NCI-H69 (cell line): ENCODE data around the gene KCNK6.
"Not testable (repeated sequence)": the region's sequence is repeated elsewhere in the genome, so short reads cannot be mapped to it uniquely, and the experiment has no call there.

Experiments
- DNase-seq: peaks from one replicate; lab custom pipeline; 2025; lab: John Stamatoyannopoulos, UW

The KCNK6 gene

DNA sequence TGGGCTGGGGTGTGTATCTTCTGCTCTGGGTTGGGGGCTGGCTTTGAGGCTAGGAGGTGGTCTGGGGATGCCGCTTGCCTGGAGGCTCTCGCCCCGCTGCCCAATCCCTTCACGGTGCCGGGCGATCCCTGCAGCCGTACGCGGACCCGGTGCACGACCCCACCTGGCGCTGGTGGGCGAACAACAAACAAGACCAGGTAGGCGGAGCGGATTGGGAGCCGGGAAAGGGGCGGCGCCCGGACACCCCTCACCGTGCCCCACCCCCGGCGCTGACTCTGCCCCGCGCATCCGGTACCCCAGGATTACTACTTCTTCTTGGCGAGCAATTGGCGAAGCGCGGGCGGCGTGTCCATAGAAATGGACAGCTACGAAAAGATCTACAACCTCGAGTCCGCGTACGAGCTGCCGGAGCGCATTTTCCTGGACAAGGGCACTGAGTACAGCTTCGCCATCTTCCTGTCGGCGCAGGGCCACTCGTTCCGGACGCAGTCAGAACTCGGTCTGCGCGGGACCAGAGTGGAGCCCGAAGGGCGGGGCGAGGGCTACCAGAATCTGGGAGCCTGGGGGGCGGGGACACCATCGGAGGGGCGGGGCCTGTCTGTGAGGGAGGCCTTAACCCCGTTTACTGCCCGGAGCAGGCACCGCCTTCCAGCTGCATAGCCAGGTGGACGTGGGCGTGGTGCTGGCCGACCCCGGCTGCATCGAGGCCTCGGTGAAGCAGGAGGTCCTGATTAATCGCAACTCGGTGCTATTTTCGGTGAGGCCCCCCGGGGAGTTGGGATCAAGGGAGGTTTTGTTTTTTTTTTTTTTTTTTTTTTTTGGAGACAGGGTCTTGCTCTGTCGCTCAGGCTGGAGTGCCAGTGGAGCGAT lies 42.7 kb downstream of the KCNK6 start:
- peak; percentile 84 for DNase-seq

DNA sequence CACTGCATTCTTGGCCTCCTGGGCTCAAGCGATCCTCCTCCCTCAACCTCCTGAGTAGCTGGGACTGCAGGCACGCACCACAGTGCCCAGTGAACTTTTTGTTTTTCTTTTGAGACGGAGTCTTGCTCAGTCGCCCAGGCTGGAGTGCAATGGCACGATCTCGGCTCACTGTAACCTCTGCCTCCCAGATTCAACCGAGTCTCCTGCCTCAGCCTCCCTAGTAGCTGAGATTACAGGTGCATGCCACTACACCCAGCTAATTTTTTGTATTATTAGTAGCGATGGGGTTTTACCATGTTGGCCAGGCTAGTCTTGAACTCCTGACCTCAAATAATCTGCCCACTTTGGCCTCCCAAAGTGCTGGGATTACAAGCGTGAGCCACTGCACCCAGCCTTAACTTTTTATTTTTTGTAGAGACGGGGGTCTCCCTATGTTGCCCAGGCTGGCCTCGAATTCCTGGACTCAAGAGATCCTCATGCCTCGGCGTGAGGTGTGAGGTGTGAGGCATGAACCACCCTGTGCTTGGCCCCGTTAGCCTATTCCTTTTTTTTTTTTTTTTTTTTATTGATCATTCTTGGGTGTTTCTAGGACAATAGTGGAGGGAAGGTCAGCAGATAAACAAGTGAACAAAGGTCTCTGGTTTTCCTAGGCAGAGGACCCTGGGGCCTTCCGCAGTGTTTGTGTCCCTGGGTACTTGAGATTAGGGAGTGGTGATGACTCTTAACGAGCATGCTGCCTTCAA lies 43.5 kb downstream of the KCNK6 start:
- DNase-seq = not testable (repeated sequence)

DNA sequence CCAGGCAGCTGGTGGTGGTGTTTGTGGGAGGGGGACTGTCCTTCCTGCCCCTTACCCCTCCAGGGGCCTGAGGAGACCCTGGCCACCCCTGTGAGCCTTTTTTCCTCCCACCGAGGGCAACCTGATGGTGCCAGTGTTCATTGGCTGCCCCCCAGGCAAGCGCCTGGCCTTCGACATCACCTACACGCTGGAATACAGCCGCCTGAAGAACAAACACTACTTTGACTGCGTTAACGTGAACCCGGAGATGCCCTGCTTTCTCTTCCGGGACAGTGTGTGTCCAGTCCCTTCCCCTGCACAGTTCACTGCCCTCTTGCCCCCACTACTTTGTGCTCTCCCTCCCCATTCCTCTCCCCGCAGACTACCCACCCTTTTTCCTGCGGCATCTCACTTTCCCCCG lies 47.4 kb downstream of the KCNK6 start:
- DNase-seq = no peak

DNA sequence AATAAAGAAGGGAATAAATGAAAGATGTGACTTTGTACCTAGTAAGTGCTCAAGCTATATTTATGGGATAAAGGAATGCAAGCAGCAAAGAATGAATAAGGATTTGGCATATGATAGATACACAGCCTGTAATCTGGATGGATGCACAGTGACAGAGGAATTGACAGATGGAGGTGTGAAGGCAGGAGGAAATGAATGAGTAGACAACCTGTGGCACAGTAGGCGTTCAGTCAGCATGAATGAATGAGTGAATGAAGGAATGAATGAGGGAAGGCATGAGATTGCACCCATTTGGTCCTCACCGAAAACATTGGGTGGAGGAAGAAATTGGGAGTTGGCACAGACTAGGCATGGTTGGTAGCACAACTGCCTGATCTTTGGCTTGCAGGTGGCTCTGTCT lies 49.9 kb downstream of the KCNK6 start:
- no peak for DNase-seq

DNA sequence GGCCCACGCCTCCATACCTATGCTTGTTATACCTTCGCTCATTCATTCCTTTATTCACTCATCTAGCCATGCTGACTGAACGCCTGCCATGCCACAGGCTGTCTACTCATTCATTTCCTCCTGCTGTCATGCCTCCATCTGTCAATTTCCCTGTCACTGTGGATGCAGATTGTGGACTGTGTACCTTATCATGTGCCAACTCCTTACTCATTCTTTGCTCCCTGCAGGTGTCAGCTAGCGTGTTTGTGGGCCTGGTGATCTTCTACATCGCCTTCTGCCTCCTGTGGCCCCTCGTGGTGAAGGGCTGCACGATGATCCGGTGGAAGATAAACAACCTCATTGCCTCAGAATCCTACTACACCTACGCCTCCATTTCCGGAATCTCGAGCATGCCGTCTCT lies 50.7 kb downstream of the KCNK6 start:
- peak; percentile 57 for DNase-seq

DNA sequence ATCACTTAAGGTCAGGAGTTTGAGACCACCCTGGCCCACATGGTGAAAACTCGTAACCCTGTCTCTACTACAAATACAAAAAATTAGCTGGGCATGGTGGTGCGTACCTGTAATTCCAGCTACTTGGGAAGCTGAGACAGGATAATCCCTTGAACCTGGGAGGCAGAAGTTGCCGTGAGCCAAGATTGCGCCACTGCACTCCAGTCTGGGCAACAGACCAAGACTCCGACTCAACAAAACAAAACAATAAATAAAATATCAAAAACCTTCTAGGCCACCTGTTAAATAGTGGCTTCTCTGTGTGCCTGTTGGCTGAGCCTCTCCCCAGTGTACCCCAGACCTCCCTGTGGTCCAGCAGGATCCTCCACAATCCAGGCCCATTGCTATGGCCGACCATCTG lies 51.4 kb downstream of the KCNK6 start:
- no peak for DNase-seq

DNA sequence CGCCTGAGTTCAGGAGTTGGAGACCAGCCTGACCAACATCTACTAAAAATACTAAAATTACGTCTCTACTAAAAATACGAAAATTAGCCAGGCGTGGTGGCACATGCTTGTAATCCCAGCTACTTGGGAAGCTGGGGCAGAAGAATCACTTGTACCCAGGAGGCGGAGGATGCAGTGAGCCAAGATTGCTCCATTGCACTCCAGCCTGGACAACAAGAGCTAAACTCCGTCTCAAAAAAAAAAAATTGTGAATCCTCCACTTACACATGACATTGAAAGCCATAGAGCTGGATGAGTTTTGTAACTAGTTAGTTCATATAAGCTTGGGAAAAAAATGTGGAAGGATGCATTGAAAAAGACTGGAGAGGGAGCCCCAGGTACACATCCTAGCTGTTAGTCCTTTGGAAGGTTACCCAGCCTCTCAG lies 54.3 kb downstream of the KCNK6 start:
- DNase-seq = no peak

DNA sequence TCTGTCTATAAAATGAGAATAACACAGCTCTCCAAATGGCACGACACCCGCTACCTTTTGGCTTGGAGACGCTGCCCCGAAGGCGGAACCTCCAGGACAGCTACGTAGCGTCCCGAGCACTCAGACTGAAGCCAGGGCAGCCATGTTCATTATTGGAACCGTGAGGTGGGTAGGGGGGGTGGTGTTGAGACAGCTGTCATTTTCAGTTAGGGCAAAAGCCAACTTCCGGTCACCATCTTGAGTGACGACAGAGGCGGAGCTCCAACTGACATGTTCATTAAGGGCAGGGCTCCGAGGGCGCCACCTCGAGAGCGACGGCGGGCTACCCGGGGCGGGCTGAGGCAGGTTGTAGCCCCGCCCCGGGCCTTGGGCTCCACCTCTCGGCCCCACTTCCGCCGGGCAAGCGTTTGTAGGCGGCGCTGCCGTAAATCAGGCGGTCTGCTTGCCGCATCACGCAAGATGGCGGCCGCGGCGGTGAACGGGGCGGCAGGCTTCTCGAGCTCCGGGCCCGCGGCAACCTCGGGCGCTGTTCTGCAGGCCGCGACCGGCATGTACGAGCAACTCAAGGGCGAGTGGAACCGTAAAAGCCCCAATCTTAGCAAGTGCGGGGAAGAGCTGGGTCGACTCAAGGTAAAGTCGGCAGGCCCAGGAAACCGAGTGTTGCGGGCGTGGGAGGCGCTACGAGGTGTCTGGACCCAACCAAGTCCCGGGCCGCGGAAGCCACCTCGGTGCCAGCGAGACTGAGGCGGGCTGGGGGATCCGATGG lies 54.9 kb downstream of the KCNK6 start, which contains the start of gene PSMD8:
PSMD8 (plus strand) TSS at position 240 of the 766 bp plus-strand sequence; CDS start at position 271, 31 bp downstream.
- peak; percentile 100 for DNase-seq

DNA sequence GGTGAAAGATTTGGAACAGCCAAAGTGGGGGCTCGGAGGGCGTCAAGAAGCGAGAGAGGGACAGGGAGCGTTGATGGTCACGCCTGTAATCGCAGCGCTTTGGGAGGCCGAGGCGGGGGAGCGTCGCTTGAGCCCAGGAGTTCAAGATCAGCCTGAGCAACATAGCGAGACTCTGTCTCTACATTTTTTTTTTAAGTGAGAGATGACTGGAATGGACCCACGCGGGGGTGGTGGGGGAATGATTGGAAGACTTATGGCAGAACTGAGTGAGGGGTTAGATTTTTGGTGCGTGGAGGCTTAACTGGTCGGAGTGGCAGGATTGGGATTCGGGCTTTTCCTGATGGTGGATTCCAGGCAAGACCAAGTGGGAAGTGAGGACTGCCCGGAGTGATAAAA lies 55.5 kb downstream of the KCNK6 start:
- peak; percentile 60 for DNase-seq

DNA sequence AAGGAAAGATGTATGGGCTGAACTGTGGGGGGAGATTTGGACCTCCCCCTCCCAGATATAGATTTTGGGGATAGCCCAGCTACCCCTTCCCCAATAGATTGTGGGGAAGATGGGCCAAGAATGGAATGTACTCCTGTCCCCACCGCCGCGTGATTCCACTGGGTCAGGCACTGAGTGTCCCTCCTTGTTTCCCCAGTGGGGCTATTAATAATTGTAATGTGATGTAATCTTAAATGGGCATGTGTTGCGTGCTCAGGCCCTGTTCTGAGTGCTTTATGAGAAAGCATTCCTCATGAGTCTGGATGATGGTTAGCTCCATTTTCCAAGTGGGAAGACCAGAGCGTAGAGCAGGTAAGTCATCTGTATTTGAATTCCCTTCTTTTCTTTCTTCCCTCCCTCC lies 56.1 kb downstream of the KCNK6 start:
- DNase-seq = no peak

DNA sequence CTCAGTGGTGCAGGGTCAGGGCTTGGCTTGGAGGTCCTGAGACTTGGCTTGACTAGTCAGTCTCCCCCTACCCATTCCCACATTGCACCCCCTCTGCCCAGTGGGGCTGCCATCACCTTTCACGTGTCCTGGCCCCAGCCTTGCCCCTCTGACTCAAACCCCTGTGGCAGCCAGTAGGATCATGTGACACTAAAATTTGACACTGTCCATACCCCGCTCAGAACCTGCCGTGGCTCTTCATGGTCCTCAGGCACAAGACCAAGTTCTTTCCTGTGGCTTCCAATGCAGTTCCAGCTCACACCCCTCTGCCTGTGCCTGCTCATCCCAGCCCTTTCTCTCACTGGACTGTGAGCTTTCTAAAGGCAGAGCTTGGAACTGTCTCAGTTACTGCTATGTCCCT lies 56.9 kb downstream of the KCNK6 start:
- DNase-seq = no peak

DNA sequence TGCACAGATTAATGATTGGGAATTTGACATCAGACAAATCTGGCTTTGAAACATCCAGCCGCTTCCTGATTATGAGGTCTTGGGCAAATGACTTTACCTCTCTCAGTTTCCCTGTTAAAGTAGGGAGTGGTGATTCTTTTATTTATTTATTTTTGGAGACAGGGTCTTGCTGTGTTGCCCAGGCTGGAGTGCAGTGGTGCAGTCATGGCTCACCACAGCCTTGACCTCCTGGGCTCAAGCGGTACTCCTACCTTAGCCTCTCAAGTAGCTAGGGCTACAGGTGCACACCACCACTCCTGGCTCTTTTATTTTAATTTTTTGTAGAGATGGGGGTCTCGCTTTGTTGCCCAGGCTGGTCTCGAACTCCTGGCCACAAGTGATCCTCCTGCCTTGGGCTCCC lies 57.4 kb downstream of the KCNK6 start:
- no peak for DNase-seq

DNA sequence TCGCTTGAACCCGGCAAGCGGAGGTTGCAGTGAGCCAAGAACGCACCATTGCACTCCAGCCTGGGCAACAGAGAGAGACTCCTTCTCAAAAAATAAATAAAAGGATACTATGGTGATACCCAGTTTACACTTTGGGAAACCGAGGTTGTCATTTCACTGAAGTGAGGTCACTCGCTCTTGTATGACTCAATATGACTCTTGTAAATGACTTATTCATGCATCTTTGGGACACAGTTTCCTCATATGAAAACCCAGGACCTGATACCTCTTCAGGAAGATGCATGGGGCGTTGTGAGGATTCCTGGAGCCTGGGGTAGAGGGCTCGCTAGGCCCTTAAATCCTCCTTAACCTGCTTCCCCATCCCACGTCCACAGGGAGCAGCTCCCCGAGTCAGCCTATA lies 59.2 kb downstream of the KCNK6 start:
- DNase-seq = no peak

DNA sequence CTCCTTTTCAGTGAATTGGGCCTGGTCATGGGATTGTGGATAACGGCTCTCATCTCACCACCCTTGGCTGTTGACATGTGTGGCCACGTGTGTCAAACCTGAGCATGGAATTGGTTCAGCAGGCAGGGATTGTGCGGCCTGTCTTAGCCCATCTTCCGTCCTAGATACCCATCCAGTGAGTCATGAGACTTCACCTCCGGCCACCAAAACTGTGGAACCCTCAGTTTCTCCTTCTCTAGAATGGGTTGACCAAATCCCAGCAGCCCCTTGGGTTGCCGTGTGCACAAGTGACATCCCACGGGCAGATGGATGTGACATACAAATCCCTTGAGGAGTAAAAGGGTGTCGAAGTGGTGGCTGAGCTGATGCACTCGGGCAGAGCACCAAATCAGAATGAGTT lies 61.5 kb downstream of the KCNK6 start:
- DNase-seq = no peak
